Panc1 (cell line): Measurements from ENCODE around the gene RAI14. TPM values are rescaled to one million over a fixed set of nuclear protein-coding genes. Genes with fewer than 3 reads are reported as not detected.

ENCODE experiments used
- ATAC-seq: fragments of 200-7000 bp; cut with Tn5 transposase; 2 replicates; pipeline ENCODE4 v1.9.1; 2020; ENCODE audit warnings: mild to moderate bottlenecking, moderate library complexity
- BruUV-seq: library from RNA; stranded (reverse); fragments of 400-500 nt; replicated peaks from 2 replicates; lab custom pipeline; 2021; lab: Mats Ljungman, UMichigan
- CTCF ChIA-PET: fragments of 300-600 bp; sonication (Branson Sonifier 250); formaldehyde crosslinking; loops from one replicate; lab custom pipeline; 2022; ENCODE audit warnings: antibody characterized with exemption; lab: Charles Lee
- POLR2A ChIA-PET: fragments of 300-600 bp; sonication (Branson Sonifier 250); formaldehyde crosslinking; loops from one replicate; lab custom pipeline; 2022; ENCODE audit warnings: antibody characterized with exemption; lab: Charles Lee
- DNase-seq: peaks from one replicate; pipeline ENCODE4 v3.0.0-alpha.2; 2010; ENCODE audit warnings: low read depth, low spot score
- H3K27ac ChIP-seq: 2 replicates; pipeline ENCODE4 v1.5.1; 2011; ENCODE audit warnings: mild to moderate bottlenecking, low read length, inconsistent platforms
- H3K27me3 ChIP-seq: fragments of 200-500 bp; sonication (Bioruptor generic); 2 replicates; pipeline ENCODE4 v1.6.0; 2014; ENCODE audit warnings: low read length, inconsistent platforms; ENCODE audit not compliant: control insufficient read depth, insufficient read depth
- H3K36me3 ChIP-seq: fragments of 200-500 bp; sonication (Bioruptor generic); 2 replicates; pipeline ENCODE4 v1.5.1; 2014; ENCODE audit warnings: inconsistent platforms, mild to moderate bottlenecking, low read length, moderate library complexity; ENCODE audit not compliant: control insufficient read depth, insufficient read depth
- H3K4me1 ChIP-seq: 2 replicates; pipeline ENCODE4 v1.5.1; 2011; ENCODE audit warnings: inconsistent platforms, mild to moderate bottlenecking, low read length, moderate library complexity; ENCODE audit not compliant: control insufficient read depth, insufficient read depth
- H3K4me3 ChIP-seq, 2 experiments: 2 replicates each; pipeline ENCODE4 v1.5.1; 2011 to 2012; ENCODE audit warnings: low read depth in 2 of 2, low read length in 2 of 2, mild to moderate bottlenecking in 2 of 2, inconsistent platforms in 1 of 2, moderate library complexity in 1 of 2
- H3K9me3 ChIP-seq: fragments of 200-500 bp; sonication (Bioruptor generic); 2 replicates; pipeline ENCODE4 v1.5.1; 2014; ENCODE audit warnings: low read depth, mild to moderate bottlenecking, inconsistent platforms, low read length, moderate library complexity; ENCODE audit not compliant: control insufficient read depth, insufficient read depth
- POLR2AphosphoS5 ChIP-seq: IDR thresholded peaks from 2 replicates; pipeline ENCODE4 v1.6.1; 2012; ENCODE audit warnings: mild to moderate bottlenecking, low read depth, low read length, moderate library complexity
- SIN3A ChIP-seq: IDR thresholded peaks from 2 replicates; pipeline ENCODE4 v1.6.1; 2012; ENCODE audit warnings: low read depth, mild to moderate bottlenecking, low read length, moderate library complexity, borderline replicate concordance; ENCODE audit not compliant: insufficient read depth
- TCF7L2 ChIP-seq: IDR thresholded peaks from 2 replicates; pipeline ENCODE4 v1.6.1; 2011; ENCODE audit warnings: mild to moderate bottlenecking, low read depth, low read length, inconsistent platforms
- in situ Hi-C: cut with HindIII; loops from 2 replicates; pipeline ENCODE4 v1.10.0; 2016; ENCODE audit warnings: low sequenced_read_pairs, low pct_unique_long_range_greater_than_20kb
- intact Hi-C: fragments of 100-400 bp; cut with micrococcal nuclease; formaldehyde crosslinking; loops from one replicate; pipeline ENCODE4 v1.10.0; 2022; ENCODE audit not compliant: unreplicated experiment
- total RNA-seq: library from RNA; stranded (reverse); gene quantifications from one replicate; pipeline ENCODE4 v1.2.1, GENCODE V29; 2021; ENCODE audit not compliant: unreplicated experiment
- TF ChIP-seq, protein P1 (sequence below), 2 experiments: IDR thresholded peaks; 2 replicates each; pipeline ENCODE4 v1.6.1; 2011 to 2012; ENCODE audit warnings: low read depth in 2 of 2, control low read depth in 1 of 2, low read length in 1 of 2, mild to moderate bottlenecking in 1 of 2, moderate library complexity in 1 of 2; ENCODE audit not compliant: insufficient read depth in 1 of 2
- TF ChIP-seq, protein P2 (sequence below): fragments of 450-650 bp; IDR thresholded peaks from 2 replicates; pipeline ENCODE4 v1.5.1; 2017; ENCODE audit warnings: mild to moderate bottlenecking

Gene RAI14
- total RNA-seq, 1 experiment from 2014 or later: 18.5 TPM

DNA sequence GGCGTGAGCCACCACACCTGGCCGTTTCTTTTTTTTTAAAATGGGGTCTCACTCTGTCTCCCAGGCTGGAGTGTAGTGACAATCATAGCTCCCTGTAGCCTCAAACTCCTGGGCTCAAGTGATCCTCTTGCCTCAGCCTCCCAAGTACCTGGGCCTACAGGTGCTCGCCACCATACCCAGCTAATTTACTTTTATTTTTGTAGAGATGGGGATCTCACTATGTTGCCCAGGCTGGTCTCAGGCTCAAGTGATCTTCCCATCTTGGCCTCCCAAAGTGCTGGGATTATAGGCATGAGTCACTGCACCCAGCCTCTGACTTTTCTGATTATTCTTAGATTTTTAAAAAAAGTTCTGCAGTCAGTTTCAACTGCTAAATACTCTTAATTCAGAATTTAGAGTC is 21.3 kb downstream of the RAI14 start:
- no peaks in the 10 kb centered on the region for H3K36me3 ChIP-seq
- in situ Hi-C loops (no loop called here), intact Hi-C loops (no loop called here)
- no TSS peak for BruUV-seq
- no peaks in the 10 kb centered on the region for H3K27me3 ChIP-seq
- POLR2A ChIA-PET: no interaction called here
- no peak for ATAC-seq
- no peak for DNase-seq
- H3K4me1 ChIP-seq: no peaks in the 10 kb centered on the region
- CTCF ChIA-PET: no interaction called here
- H3K9me3 ChIP-seq: no peaks in the 10 kb centered on the region
- TF ChIP-seq, protein P1, sequence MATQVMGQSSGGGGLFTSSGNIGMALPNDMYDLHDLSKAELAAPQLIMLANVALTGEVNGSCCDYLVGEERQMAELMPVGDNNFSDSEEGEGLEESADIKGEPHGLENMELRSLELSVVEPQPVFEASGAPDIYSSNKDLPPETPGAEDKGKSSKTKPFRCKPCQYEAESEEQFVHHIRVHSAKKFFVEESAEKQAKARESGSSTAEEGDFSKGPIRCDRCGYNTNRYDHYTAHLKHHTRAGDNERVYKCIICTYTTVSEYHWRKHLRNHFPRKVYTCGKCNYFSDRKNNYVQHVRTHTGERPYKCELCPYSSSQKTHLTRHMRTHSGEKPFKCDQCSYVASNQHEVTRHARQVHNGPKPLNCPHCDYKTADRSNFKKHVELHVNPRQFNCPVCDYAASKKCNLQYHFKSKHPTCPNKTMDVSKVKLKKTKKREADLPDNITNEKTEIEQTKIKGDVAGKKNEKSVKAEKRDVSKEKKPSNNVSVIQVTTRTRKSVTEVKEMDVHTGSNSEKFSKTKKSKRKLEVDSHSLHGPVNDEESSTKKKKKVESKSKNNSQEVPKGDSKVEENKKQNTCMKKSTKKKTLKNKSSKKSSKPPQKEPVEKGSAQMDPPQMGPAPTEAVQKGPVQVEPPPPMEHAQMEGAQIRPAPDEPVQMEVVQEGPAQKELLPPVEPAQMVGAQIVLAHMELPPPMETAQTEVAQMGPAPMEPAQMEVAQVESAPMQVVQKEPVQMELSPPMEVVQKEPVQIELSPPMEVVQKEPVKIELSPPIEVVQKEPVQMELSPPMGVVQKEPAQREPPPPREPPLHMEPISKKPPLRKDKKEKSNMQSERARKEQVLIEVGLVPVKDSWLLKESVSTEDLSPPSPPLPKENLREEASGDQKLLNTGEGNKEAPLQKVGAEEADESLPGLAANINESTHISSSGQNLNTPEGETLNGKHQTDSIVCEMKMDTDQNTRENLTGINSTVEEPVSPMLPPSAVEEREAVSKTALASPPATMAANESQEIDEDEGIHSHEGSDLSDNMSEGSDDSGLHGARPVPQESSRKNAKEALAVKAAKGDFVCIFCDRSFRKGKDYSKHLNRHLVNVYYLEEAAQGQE (IDR thresholded peaks at IDR 0.05; ENCODE audit: insufficient read depth in 1 of 2, low read depth in 2 of 2, low read length in 1 of 2): no peak
- TF ChIP-seq SIN3A (no peak), POLR2AphosphoS5 (no peak), TCF7L2 (no peak)
- TF ChIP-seq, protein P2, sequence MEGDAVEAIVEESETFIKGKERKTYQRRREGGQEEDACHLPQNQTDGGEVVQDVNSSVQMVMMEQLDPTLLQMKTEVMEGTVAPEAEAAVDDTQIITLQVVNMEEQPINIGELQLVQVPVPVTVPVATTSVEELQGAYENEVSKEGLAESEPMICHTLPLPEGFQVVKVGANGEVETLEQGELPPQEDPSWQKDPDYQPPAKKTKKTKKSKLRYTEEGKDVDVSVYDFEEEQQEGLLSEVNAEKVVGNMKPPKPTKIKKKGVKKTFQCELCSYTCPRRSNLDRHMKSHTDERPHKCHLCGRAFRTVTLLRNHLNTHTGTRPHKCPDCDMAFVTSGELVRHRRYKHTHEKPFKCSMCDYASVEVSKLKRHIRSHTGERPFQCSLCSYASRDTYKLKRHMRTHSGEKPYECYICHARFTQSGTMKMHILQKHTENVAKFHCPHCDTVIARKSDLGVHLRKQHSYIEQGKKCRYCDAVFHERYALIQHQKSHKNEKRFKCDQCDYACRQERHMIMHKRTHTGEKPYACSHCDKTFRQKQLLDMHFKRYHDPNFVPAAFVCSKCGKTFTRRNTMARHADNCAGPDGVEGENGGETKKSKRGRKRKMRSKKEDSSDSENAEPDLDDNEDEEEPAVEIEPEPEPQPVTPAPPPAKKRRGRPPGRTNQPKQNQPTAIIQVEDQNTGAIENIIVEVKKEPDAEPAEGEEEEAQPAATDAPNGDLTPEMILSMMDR: no peak
- H3K4me3 ChIP-seq: no peak overlapping the region
- H3K27ac ChIP-seq: no peak overlapping the region

DNA sequence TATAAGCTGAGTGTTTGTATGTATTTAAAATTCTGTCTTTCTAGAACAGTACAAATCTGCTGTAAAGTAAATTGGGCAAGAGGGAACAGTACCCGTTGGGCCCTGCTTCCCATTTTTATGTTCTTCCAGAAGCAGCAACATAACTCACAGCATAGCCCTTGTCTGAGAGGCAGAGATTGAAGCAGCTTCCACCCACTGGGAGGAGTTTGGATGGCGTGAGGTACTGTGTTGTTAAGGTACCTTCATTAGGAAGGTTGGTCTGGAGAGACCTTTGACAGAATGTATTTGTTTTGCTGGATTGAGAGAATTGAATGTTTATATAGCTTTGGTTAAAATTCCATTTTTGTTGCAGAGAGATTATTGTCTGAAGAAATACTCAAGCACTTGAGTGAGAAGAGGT is 24.8 kb downstream of the RAI14 start:
- no TSS peak for BruUV-seq
- Histone ChIP-seq H3K9me3 (no peaks in the 10 kb centered on the region), H3K27ac (no peak overlapping the region), H3K4me1 (no peaks in the 10 kb centered on the region), H3K36me3 (no peaks in the 10 kb centered on the region), H3K4me3 (no peak overlapping the region), H3K27me3 (no peaks in the 10 kb centered on the region)
- ATAC-seq (no peak), DNase-seq (no peak)
- intact Hi-C loops: no loop called here
- in situ Hi-C loops: no loop called here
- CTCF ChIA-PET: no interaction called here
- POLR2A ChIA-PET: no interaction called here
- TF ChIP-seq, protein P1 (IDR thresholded peaks at IDR 0.05; ENCODE audit: insufficient read depth in 1 of 2, low read depth in 2 of 2, low read length in 1 of 2): no peak
- TF ChIP-seq SIN3A (no peak), TCF7L2 (no peak), POLR2AphosphoS5 (no peak)
- TF ChIP-seq, protein P2: no peak
